ENCODE measurements around the gene MYEF2.

Gene MYEF2

DNA sequence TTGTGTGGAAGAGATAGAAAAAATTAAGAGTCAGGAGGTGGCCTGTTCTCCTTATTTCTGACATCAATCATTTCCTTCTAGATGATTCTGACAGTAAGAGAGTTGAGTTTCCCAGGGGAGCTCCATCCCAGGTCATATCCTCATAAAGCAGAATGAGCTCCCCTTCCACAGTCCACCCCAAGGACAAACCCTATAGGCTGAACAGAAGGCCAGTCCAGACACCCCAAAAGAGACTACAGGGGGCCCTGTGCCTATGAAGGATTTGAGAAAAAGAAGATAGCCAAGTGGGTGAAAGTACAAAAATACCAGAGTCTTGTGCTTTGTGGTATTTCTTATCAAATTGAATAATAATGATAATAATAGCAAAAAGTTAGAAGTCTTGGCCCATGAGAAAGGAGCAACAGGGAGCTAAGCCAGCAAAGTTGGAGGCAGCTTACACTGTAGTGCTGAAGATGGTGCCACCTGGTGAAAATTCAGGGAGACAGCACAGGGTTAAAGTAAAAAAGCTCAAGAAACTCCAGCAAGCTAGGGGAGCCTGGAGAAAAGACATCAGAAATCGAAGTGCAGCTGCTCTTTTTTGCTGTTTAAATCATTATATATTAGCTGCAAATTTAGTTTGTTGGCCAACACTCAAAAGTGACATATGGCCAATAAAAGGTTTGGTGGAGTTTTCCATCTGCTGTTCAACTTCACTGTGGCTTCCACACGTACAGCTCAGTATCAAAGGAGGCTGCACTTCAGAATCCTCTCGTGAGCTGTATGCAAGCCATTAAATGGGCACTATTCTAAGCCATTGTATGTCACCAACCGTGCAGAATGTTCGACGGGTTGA lies 93.1 kb downstream of the MYEF2 start:
- DNase-seq: no peak

All from NCI-H1417 treated with DMSO at 0.1 percent for 48 hours (cell line).